ENCODE results near the gene AAR2. TPM values are rescaled to one million over a fixed set of nuclear protein-coding genes. Genes with fewer than 3 reads are reported as not detected.

AAR2 gene
- polyA plus RNA-seq, 1 of the 3 experiments (the other 2 are of a cell fraction): 17.4 TPM

Other genes starting within 250 kb of the AAR2 start
- 20.7 and 26.1 TPM in 2 replicates for gene EPB41L1, start 81.7 kb upstream of the AAR2 start, polyA plus RNA-seq (2012; rRNA removed)
- 12.7 and 31.2 TPM in 2 replicates for gene DLGAP4, start 69.9 kb downstream of the AAR2 start, polyA plus RNA-seq (2012; rRNA removed)

Data from SK-N-SH (cell line).